Stimulated activated CD4-positive, alpha-beta T cell treated with anti-CD3 and anti-CD28 coated beads, Interleukin-2, amount 100 ng/mL, for 48 hours (primary cell): ENCODE measurements around the gene CPVL.

ENCODE experiments used
- DNase-seq, 2 donors: peaks; one replicate each; pipeline ENCODE4 v3.0.0-alpha.2; 2020

Gene CPVL

DNA sequence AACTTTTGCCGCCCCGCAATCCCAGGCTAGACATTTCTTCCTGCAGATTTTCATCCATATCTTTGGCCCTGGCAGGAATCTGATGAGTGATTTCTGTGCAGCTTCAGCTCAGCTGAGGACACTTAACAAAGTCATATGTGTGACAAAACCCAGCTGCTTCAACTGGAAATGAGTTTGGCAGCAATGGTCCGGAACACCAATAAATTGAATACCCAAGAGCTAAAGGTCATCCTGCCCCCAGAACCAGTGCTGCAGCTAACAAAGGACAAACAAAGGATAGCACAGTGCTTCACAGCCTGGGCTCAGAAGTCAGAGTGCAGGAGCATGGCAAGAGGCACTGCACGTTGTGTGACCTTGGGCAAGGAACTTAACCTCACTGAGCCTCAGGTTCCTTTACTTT is 148.2 kb downstream of the CPVL start:
- DNase-seq = no peak

DNA sequence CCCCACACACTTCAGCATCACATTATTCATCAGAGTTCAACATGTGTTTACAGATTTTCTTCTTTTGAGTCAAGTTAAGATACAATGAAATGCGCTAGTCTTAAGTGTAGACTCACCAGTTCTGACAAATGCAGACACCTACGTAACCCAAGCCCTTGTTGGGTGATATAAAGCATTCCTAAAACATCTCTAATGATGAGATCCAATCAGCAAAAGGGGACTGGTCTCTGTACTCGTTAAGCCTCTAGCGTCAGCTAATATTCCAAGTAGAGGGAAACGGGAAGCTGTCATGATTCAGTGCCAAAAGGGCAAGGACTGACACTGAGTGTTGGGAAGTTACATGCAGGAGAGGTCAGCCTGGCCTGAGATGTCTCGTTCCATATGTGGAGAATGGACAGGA is 149.5 kb downstream of the CPVL start:
- no peak for DNase-seq

DNA sequence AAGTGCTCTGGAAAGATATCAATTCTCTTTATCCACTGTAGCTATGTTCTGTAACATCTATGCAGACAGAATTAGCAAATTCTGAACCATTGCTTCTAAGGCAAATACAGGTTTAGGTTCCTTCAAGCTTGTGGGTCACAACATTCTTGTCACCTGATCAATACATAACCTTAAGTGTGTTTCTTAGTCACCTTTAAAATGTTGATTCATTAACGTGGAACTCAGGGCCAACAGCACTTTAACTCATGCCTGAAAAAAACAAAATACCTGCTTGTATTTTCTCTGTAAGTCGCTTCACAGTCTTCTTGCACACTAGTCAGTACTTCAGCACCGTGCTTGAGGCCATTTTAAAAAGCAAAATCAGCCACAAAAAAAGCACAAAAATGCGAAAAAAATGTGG is 153.0 kb downstream of the CPVL start:
- no peak for DNase-seq

DNA sequence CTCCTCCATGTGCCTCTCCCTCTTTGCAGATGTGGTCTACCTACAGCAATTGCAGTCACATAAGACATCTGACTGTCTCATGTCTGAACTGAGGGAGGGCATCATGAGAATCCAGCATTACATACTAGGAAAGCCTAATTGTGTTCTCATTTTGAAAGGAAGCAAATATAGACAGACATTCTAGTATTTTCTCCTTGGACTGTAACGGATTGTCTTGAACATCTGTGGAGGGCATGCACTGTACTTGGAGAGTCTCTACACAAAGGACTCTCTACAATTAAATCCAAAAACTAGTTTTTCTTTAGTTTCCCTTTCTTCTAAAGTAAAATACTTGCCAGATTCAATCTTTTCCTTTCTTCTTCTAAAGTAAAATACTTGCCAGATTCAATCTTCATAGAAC is 153.5 kb downstream of the CPVL start:
- DNase-seq = no peak

DNA sequence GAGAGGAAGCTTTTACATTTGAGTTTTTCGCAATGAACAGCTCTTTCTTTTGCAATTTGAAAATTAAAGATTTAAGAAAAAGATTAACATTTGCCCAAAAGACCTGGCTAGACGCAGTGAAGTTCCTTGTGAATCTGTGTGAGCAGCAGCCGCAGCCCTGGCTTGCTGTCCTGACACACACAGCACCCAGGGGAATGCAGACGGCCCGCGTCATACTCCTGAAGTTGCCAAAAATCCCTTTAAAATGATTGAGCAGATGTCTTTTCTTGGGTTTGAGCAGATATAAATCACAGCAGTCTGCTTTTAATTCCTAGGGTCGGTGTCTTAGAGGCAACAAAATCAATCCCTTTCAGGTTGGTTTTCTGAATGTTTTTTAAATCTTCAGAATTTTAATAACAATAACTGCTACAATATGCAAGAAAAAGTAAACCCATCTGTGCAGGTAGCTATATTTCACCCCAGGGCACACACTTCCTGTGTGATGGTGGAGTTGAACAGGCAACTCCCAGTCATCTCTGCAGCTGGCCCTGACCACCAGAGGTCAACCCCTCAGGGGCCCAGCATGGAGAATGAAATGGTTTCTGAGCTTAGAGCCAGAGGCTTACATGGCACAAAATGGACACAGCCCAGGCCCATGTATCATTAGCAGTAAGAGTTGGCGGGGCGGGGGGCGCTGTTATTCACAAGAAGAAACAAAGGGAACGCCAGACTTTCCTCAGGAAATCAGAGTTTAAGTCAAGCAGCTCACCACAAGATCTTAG is 156.0 kb downstream of the CPVL start:
- no peak for DNase-seq

DNA sequence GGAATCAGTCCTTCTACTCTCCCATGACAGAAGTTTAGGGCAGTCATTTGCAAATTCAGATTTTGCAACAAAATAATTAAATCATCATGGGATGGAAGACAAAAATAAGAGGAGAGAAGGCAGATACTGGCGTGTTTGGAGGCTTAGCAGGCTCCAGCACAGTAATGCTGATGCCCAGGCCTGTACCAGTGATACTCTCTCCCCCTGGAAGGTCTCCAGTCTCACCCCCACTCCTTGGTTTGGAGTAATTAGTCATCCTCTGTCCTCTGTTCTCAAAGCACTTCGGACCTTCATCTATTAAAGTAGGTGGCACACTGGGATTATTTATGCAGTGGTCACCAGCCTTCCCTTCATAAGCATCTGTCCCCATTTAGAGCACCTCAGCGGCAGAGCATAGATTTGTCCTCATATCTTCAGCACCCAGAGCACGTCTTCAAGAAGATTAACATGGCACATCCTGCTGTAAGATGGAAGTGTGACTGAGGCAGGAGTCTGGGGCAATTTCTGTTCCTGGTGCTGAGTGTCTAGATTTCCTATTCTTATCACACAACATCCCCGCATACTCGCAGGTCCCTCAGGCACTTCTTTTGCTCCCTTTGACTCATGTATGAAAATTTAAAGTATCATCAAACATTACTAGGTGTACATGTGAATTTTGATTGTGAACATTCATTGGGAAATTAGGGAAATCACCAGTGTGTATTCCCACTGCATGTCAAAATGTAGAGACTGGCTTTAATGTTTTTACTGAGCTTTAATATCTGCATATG is 156.9 kb downstream of the CPVL start:
- no peak for DNase-seq

DNA sequence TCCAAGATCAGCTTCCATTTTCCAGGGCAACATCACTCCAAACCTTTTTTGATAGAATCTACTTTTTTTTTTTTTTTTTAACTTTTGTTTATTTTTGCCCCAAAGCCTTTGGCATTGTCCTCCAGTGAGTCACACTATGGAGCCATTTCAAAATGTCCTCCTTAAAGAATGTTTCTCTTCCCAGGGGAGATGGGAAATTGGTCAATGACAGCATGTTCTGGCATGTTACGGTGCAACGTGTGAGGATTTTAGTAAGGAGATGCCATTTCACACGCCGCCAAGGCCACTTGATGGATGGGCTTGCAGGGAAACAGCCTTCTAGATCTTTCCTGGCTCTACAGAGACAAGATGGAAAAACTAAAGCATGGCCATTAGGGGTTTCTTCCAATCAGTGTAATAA is 157.5 kb downstream of the CPVL start:
- no peak for DNase-seq

DNA sequence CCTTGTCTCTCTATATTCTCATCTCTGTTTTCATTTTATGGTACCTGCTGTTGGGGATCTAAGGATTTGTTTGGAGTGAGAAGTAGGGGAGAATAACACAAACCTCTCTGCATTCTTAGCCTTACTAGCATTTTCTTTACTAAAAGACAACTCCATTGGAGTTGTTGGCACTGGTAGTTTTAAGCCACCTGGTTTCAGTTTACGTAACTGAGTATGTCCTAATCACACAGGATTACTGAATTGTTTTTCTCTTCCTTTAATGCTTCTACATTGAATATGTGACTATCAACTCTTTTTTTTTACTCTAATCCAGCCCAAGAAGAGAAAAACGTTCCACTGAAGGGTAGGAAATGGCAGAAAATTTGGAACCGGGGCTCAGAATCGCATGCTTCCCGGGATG is 158.2 kb downstream of the CPVL start:
- no peak for DNase-seq

DNA sequence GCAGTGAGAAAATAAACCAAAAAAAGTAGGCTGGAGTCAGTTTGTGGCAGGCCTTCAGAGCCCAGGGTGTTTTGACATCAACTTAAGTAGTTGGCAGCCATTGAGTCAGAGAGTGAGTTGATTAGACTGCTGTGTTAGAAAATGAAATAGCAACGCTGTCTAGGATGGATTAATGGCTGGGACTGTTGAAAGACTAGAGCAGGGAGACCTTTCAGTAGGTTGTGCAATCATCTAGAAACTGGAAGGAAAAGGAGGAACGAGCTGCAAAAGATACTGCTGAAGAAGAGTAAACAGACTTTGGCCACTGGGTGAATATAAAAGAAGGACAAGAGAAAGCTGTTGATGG is 159.6 kb downstream of the CPVL start:
- no peak for DNase-seq

DNA sequence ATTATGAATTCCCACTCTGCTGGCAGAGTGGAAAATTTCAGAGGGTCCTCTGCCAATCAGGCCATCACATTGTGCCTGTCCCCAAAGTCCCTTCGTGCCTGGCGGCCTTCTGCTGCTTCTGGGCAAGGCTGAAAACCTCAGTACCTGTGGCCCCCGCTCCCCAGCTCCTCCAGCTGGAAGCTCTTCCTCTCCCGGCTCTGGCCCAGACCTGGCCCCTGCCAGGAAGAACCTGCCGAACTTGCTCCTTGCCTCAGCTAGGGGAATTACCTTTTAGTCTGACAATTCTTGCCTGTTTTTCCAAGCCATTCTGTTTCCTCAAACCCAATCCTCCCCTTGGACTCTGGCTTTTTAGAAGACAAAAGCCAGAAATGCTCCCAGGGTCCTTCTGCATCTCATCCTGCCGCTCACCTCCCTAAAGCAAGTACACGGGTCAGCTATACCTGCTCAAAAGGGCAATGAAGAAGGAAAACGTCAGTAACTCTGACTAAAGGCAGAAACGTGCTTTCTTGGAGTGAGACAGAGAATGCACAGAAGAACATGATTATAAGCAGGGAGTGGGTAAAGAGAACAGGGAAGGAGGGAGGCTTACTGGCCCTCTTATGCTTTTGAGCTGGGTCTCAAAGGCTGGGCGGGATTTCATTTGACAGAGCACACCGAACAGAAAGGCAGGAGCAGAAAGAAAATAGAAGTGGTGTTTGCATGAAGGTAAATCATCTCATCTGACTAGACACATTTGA is 160.1 kb downstream of the CPVL start:
- no peak for DNase-seq

DNA sequence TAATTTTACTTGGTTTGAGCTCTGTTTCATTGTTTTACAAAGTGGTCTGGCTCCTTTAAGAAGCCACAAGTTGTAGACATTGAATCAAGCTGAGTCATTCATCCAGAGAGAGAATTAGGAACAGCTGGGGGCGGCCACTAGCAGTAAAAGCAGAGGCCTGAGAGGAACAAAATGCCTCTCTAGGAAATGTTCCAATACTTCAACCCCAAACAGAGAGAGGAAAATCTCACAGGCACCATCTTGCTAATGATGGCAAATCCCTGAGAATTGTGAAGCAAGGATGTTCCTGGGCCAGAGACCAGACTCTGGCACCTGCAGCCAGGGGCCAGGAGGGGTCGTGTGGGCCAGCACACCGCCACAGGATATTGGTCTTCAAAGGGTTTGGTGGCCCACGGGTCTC is 161.7 kb downstream of the CPVL start:
- DNase-seq = no peak

DNA sequence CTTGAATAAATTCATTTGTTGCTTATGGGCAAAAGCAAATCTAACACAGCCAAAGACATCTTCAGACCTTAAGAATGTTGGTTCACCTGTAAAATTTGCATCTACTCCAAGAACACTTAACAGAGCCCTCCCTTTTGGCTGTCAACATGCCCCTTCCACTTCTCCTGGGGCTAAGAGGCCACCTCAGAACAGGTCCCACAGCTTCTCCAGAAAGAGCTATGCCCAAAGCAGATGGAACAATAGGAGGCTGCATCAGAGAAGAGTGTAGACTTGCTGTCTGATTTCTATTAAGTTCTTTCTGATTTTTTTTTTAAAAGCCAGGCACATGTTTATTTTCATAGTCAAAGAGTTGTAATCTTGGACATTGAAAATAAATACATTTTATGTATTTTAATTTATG is 162.1 kb downstream of the CPVL start:
- DNase-seq = no peak

DNA sequence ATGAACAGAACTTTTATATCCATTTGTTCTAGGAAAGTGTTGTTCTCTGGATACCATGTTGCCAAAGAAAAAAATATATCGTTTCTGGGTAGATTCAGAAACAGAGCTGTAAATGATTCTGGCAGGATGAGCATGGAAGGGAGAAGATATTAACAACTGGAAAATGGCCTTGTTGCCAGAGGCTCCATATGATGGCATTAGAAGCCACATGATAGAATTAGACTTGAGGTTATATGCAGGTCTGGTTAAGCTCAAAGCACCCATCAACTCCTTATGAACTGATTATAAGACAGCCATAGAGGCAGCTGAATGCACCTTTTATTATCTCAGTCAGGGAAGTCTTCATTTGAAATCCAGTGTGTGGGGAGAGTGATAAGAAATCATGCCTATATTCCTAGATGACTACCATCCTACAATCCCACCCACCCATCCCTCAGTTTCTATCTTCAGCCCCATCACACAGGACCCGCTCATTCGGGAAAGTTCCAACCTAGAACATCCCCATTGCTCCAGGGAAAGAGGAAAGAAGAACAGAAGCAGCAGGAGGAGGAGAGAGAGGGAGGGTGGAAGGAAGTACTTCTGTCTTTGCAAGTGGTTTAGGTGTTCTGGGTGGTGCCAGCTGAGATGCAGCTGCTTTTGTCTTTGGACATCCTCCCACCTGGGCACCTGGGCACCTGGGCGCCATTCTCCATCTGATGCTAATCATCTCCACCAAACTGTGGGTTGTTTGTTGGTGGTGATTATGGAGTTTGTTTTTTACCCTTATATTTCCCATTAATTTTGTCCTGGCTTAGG is 162.7 kb downstream of the CPVL start:
- DNase-seq = no peak

DNA sequence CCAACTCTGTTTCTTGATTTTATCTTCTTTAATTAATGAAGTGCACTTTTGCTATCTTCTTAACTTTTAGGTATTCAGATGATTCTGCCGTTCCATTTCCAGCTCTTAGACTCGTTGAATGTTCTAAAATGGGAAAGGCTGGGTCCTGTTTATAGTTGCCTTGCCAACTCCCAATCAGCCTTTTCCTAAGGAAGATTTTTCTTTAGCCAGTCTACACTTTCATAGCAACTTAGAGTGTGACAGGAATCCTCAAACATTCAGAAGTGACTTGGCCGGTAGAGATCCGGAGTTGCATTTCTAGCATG is 165.2 kb downstream of the CPVL start:
- no peak for DNase-seq

DNA sequence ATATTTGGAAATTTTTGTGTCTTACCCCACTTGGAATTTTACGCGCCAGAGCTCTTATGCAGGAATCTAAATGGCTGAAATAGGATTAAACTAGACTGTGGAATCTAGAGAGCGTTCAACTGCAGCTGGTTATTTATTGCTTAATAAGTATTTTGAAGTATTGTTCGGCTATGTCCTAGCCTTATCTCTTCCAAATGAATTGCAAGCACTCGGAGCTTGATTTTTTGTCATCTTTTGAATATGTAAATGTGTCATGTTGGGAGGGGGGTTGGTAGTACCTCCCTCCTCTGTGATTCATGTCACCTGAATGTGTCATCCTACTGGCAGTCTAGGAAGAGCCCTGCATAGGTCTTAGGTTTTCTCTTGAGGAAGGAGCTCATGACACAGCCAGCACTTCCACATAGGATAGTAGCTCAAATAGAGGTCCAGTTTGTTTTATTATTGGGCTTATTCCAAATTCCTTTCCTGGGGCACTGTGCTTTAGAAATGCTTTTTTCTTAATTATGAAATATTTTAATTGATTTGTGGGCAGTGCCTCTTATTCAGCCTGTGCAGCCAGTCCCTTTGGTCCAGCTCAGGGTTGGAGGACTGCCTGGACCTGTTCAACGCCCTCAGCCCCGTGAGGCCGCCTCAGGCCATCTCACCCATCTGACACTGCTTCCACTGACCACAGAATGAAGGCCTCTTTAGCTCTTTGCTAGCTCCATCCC is 165.7 kb downstream of the CPVL start:
- no peak for DNase-seq

DNA sequence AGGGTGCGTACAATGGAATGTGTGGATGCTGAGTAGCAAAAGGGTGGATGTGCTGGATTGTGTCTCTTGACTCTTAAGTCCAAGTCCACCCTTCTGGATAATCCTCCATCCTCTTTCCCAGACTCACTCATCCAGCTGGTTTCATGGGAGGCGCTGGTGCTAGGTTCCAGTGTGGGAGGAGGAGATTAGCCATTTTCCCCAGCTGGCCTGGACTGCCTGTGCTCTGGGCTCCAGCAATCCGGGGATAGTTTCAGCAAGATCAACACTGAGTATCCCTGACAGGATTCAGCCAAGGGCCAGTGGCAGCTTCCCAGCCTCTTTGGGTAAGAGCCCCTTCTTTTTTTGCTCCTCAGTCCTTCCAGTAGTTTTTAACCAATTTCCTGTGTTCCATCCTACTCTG is 166.6 kb downstream of the CPVL start:
- DNase-seq = no peak

DNA sequence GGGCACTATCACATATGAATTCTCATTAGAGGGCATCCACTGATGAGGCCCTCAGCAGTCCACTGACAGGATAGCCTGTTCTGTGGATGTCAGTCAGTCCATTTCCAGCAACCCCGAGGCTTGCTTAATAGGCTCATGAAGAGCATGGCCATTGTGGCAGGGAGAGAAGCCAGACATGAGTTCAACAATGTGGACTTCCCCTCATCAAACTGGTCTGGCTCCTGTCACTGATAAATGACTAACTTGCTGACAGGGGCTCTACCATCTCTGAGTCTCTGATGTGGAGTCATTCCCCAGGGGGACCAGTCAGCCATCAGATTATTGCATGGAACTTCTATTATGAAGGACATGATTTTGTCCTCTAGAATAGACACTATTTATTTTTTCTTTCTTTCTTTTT is 168.5 kb downstream of the CPVL start:
- no peak for DNase-seq

DNA sequence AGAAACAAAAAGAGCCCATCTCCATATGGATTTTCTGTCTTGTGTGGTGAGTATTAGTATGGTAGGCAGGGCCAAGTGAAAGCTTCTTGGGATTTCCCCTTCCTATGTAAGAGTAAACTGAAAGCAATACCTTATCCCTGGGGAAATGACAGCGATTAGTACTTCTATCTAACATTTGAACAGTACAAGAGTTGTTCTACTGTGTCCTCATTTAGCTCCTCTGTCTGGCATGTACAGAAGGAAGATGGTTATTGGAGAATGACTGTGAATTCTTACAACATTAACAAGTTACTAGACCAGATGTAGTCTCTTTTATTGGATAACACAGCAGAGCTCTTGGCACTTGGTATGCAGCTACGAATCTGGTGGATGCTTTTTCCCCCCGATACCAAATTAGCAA is 170.3 kb downstream of the CPVL start:
- DNase-seq = no peak

DNA sequence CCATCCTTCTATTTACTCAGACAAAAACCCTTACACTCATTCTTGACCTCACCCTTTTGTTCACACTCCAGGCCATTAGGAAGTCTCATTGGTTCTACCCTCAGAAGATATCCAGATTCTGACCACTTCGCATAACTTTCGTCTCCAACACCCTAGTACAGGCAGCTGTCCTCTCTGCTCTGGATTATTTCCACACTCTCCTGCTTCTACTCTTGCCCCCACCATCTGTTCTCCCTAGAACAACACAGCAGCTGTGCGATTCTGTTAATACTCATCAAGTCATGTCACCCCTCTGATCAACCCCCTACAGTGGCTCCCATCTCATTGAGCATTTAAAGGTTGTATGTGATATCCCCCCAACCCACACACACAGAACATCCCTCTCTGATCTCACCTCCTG is 172.7 kb downstream of the CPVL start:
- DNase-seq = no peak

DNA sequence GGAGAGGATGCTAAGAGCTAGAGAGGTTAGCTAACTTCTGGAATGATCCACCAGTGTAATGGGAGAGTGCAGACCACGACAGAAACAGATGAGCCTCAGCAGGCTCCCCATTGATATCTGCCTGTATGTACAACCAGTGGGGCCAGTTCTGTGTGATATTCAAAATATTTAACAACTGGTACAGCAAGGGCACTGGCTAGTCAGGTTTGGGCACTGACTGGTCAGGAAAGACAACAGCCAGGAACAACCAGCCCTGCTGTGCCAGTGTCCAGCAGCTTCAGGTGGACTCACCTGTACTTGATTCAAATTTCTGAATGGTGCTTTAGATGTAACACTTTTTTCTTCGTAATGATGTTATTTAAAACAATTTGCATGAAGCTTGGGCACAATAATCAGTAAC is 182.3 kb downstream of the CPVL start:
- DNase-seq = no peak

DNA sequence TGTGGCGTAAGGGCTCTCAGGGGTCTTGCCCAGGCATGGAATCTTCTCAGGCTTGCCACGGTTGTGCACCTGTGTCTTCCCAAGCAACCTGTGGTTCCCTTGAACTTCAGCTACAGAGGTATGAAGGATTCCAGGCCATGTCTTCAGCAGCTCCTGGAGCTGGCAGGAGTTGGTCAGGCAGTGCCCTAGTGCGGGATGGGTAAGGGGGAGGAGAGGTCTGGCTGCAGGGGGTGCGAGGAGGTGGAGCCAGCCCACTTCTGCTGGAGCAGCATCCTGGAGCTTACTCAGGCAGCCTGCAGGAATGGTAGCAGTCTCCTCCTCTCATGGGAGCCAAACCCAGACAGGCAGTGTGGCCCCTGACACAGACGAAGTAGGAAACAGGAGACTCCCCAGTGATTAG is 184.4 kb downstream of the CPVL start:
- DNase-seq = no peak

DNA sequence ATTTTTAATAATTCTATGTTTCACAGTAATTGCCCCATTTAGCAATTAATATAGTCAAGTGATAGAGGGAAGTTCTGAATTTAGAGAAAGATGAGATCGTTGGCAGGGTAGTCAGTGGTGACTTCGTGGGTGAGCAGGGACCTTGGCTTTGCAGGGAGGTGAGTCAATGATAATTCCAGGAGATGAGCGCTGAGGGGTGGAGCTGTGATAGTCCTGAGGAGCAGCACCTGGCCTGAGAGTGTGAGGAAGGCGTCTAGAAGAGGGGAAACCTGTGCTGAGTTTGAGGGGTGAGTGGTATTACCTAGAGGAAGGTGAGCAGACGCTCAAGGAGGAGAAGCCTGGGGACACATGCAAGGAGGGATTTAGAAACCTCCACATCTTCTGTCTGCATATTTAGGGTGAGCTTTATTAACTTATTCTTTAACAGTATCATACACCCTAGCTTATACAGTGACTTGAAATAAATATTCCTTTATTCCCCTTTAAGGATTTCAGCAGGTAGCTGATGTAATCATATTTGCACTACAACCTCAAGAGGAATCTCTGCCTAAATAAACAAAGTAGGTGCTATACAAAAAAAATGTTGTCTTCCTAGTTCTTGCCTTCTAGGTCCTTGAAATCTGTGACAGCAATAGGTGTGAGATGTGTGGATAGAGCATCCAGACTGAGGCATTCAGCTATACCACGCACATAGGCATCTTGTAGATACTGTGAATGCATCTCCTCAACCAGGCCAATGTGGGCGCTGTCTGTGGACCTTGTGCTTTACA is 186.1 kb downstream of the CPVL start:
- DNase-seq = no peak
